Stomach (tissue), 4 donors: ENCODE data around the gene ATG4D.

Experiments
- EP300 ChIP-seq: sonication (generic); formaldehyde crosslinking; IDR thresholded peaks from one replicate; pipeline ENCODE4 v1.6.1; 2017; ENCODE audit warnings: antibody characterized with exemption
- POLR2A ChIP-seq, 4 donors: fragments of 450-650 bp; IDR thresholded peaks; one replicate each; pipeline ENCODE4 v1.6.1; 2016; ENCODE audit warnings: antibody characterized with exemption in 4 of 4, control low read depth in 2 of 4, mild to moderate bottlenecking in 1 of 4, moderate library complexity in 1 of 4
- POLR2AphosphoS5 ChIP-seq, 3 donors: sonication (generic); formaldehyde crosslinking; IDR thresholded peaks; one replicate each; pipeline ENCODE4 v1.6.1; 2016; ENCODE audit warnings: antibody characterized with exemption in 3 of 3
- TF ChIP-seq, protein P1 (sequence below), 7 experiments: fragments of 450-650 bp in 4 of 7; fragments of 200-600 bp in 3 of 7; sonication (generic) in 3 of 7; IDR thresholded peaks; one replicate each; pipeline ENCODE4 v1.5.1; 2016 to 2019; ENCODE audit warnings: antibody characterized with exemption in 7 of 7, control low read depth in 2 of 7, mild to moderate bottlenecking in 1 of 7

DNA sequence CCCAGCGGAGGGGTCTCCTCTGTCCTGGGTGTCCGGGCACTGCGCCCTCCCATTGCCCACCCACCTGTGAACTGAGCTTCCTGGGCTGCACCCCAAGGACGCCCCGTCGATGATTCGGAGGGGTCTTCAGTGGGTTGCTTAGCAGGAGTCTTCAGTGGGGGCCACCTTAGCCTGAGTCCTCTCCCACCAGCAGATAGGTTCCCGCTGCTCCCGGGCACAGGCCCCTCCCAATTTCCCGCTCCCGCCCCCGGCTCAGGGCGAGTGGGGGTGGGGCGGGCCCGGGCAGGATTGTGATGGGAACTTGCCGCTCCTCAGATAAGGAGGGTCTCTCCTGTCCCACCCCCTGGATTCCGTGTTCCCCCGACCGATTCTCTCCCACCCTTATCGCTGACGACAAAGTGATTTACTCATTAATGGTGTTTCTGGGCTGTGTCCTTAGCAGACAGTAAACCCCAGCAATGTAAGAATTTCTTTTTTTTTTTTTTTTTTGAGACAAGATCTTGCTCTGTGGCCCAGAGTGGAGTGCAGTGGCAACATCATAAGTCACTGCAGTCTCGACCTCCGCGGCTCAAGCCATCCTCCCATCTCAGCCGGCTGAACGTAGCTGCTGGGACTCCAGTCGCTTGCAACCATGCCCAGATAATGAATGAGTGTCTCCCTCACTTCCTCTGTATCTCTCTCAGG lies 25.8 kb upstream of the ATG4D start:
- TF ChIP-seq, protein P1, sequence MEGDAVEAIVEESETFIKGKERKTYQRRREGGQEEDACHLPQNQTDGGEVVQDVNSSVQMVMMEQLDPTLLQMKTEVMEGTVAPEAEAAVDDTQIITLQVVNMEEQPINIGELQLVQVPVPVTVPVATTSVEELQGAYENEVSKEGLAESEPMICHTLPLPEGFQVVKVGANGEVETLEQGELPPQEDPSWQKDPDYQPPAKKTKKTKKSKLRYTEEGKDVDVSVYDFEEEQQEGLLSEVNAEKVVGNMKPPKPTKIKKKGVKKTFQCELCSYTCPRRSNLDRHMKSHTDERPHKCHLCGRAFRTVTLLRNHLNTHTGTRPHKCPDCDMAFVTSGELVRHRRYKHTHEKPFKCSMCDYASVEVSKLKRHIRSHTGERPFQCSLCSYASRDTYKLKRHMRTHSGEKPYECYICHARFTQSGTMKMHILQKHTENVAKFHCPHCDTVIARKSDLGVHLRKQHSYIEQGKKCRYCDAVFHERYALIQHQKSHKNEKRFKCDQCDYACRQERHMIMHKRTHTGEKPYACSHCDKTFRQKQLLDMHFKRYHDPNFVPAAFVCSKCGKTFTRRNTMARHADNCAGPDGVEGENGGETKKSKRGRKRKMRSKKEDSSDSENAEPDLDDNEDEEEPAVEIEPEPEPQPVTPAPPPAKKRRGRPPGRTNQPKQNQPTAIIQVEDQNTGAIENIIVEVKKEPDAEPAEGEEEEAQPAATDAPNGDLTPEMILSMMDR (IDR thresholded peaks at IDR 0.05) = no peak
- no peak for TF ChIP-seq POLR2A (IDR thresholded peaks at IDR 0.05)
- TF ChIP-seq POLR2AphosphoS5 (IDR thresholded peaks at IDR 0.05) = no peak
- TF ChIP-seq EP300 = no peak
